Mesendoderm (in vitro differentiated cells): Measurements from ENCODE around the gene ATP9A.
A peak's percentile ranks its signal among the peaks of the same experiment; 100 is the strongest.

Source experiments
- DNase-seq: peaks from one replicate; pipeline ENCODE4 v3.0.0; 2013
- H2AK5ac ChIP-seq: 2 replicates; pipeline ENCODE4 v1.6.1; 2013; ENCODE audit warnings: low read length, inconsistent platforms
- H2BK120ac ChIP-seq: 2 replicates; pipeline ENCODE4 v1.6.1; 2013; ENCODE audit warnings: low read depth, mild to moderate bottlenecking, low read length, moderate library complexity, mixed read lengths
- H2BK15ac ChIP-seq: replicated peaks from 2 replicates; pipeline ENCODE4 v1.6.1; 2013; ENCODE audit warnings: low read depth, mild to moderate bottlenecking, moderate library complexity
- H2BK5ac ChIP-seq: 2 replicates; pipeline ENCODE4 v1.6.1; 2013; ENCODE audit warnings: low read length, inconsistent platforms
- H3K18ac ChIP-seq: 2 replicates; pipeline ENCODE4 v1.6.1; 2013; ENCODE audit warnings: mild to moderate bottlenecking, low read length, mixed read lengths
- H3K23ac ChIP-seq: one replicate; pipeline ENCODE4 v1.6.1; 2013; ENCODE audit warnings: low read length
- H3K27ac ChIP-seq: 2 replicates; pipeline ENCODE4 v1.5.1; 2013; ENCODE audit warnings: low read depth, mild to moderate bottlenecking, inconsistent platforms, low read length, moderate library complexity
- H3K27me3 ChIP-seq: 2 replicates; pipeline ENCODE4 v1.6.1; 2013; ENCODE audit warnings: low read length, control low read depth, mild to moderate bottlenecking, inconsistent platforms; ENCODE audit not compliant: insufficient read depth, poor library complexity
- H3K36me3 ChIP-seq: 2 replicates; pipeline ENCODE4 v1.6.1; 2013; ENCODE audit warnings: low read length, inconsistent platforms; ENCODE audit not compliant: control insufficient read depth, insufficient read depth
- H3K4ac ChIP-seq: one replicate; pipeline ENCODE4 v1.6.1; 2013; ENCODE audit warnings: low read depth, mild to moderate bottlenecking, low read length, moderate library complexity
- H3K4me1 ChIP-seq: 2 replicates; pipeline ENCODE4 v1.6.1; 2013; ENCODE audit warnings: low read depth, low read length, inconsistent platforms; ENCODE audit not compliant: control insufficient read depth
- H3K4me2 ChIP-seq: 2 replicates; pipeline ENCODE4 v1.6.1; 2013; ENCODE audit warnings: low read length
- H3K4me3 ChIP-seq: 2 replicates; pipeline ENCODE4 v1.5.1; 2013; ENCODE audit warnings: mild to moderate bottlenecking, low read length
- H3K56ac ChIP-seq: one replicate; pipeline ENCODE4 v1.6.1; 2013; ENCODE audit warnings: low read length
- H3K79me1 ChIP-seq: 2 replicates; pipeline ENCODE4 v1.6.1; 2013; ENCODE audit warnings: low read length, inconsistent platforms
- H3K79me2 ChIP-seq: 2 replicates; pipeline ENCODE4 v1.6.1; 2013; ENCODE audit warnings: mild to moderate bottlenecking, low read length; ENCODE audit not compliant: control insufficient read depth, insufficient read depth
- H3K9ac ChIP-seq: 2 replicates; pipeline ENCODE4 v1.6.1; 2013; ENCODE audit warnings: low read length, inconsistent platforms
- H4K5ac ChIP-seq: one replicate; pipeline ENCODE4 v1.6.1; 2013; ENCODE audit warnings: low read length
- H4K8ac ChIP-seq: one replicate; pipeline ENCODE4 v1.6.1; 2013; ENCODE audit warnings: low read depth, mild to moderate bottlenecking, control low read depth, low read length, moderate library complexity
- WGBS: extraction: QIAGEN DNeasy Blood & Tissue Kit; methylation state at CpG from one replicate; pipeline ENCODE4 v1.1.7; 2013; ENCODE audit warnings: low lambda C conversion rate, missing lambda C conversion rate; ENCODE audit not compliant: insufficient coverage; ENCODE audit errors: extremely low coverage; 5-methylcytosine and 5-hydroxymethylcytosine counted together

The ATP9A gene

GRCh38 chr20:51803148-51803854, 35.1 kb upstream of the ATP9A start:
- Histone ChIP-seq H2BK15ac (no peak overlapping the region), H2AK5ac (no peak overlapping the region), H3K9ac (peak overlapping the region; percentile 63), H2BK5ac (no peak overlapping the region), H3K36me3 (no peaks in the 10 kb centered on the region), H3K27me3 (no peaks in the 10 kb centered on the region), H3K4me2 (peak overlapping the region; percentile 33), H3K18ac (peak overlapping the region; percentile 20), H3K79me2 (peaks cover 37% of the 10 kb centered on the region), H3K4me1 (peaks cover 4% of the 10 kb centered on the region), H4K5ac (no peak overlapping the region), H3K79me1 (no peaks in the 10 kb centered on the region), H4K8ac (no peak overlapping the region), H2BK120ac (no peak overlapping the region), H3K23ac (no peak overlapping the region), H3K4ac (no peak overlapping the region), H3K4me3 (no peak overlapping the region), H3K27ac (no peak overlapping the region), H3K56ac (peak overlapping the region; percentile 86)
- no CpG with 5 or more reads among the region's 4 CpGs for WGBS
- DNase-seq, result no peak

DNA sequence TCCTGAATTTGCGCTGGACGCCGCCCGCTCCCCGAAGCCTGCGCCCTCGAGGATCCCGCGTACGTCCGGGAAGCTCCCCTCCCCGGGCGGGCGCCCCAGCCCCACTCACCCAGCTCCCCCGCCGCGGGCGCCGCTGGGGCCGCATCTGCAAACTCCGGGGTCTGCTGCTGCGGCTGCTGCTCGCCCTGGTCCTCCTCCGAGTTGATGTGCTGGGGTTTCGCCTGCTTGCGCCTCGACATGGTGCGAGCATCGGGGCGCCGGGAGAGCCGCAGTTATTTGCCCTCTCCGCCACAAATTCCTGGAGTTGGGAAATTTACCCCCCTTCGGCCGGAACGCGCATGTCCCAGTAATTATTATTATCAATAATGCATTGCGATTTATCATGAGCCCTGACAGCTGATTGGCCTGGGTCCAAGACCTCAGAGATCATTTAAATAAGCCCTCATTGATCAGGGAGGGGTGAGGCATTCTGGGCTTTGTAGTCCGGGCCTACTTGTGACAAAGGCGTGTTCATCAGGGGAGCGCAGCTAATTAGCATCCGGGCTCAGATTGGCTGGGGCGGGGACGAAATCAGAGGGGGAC, 34.1 kb upstream of the ATP9A start, which contains the start of gene SALL4:
Gene SALL4 (minus strand): TSS at position 352 of the 582 bp plus-strand sequence. CDS start 113 bp downstream, at position 239.
- H3K18ac ChIP-seq, result peak within 1 kb of the TSS; percentile 82
- no peaks in the 10 kb centered on the region for H3K36me3 ChIP-seq
- H3K4me1 ChIP-seq, result peaks cover 4% of the 10 kb centered on the region
- no CpG with 5 or more reads among the region's 44 CpGs for WGBS
- peak within 1 kb of the TSS; percentile 33 for H3K4me2 ChIP-seq
- no peaks in the 10 kb centered on the region for H3K27me3 ChIP-seq
- peak; percentile 99 for DNase-seq
- peak within 1 kb of the TSS; percentile 80 for H2BK5ac ChIP-seq
- no peaks in the 10 kb centered on the region for H3K79me1 ChIP-seq
- peak within 1 kb of the TSS; percentile 95 for H3K9ac ChIP-seq
- no peak within 1 kb of the TSS for H2BK15ac ChIP-seq
- H2BK120ac ChIP-seq, result peak within 1 kb of the TSS; percentile 50
- peak within 1 kb of the TSS; percentile 79 for H4K5ac ChIP-seq
- H3K79me2 ChIP-seq, result peaks cover 42% of the 10 kb centered on the region
- H3K27ac ChIP-seq, result peak within 1 kb of the TSS; percentile 94
- peak within 1 kb of the TSS; percentile 99 for H3K4ac ChIP-seq
- H4K8ac ChIP-seq, result no peak within 1 kb of the TSS
- H2AK5ac ChIP-seq, result peak within 1 kb of the TSS; percentile 30
- H3K23ac ChIP-seq, result no peak within 1 kb of the TSS
- H3K4me3 ChIP-seq, result peak within 1 kb of the TSS; percentile 94
- H3K56ac ChIP-seq, result peak within 1 kb of the TSS; percentile 95

- peak overlapping the region; percentile 80 for H2BK5ac ChIP-seq
- peaks cover 44% of the 10 kb centered on the region for H3K79me2 ChIP-seq
- H3K27me3 ChIP-seq, result no peaks in the 10 kb centered on the region
- H3K4me3 ChIP-seq, result peak overlapping the region; percentile 94
- H3K36me3 ChIP-seq, result no peaks in the 10 kb centered on the region
- no peaks in the 10 kb centered on the region for H3K79me1 ChIP-seq
- DNase-seq, result no peak
- H3K23ac ChIP-seq, result no peak overlapping the region
- peak overlapping the region; percentile 50 for H2BK120ac ChIP-seq
- peak overlapping the region; percentile 30 for H2AK5ac ChIP-seq
- peak overlapping the region; percentile 99 for H3K4ac ChIP-seq
- no peak overlapping the region for H2BK15ac ChIP-seq
- peak overlapping the region; percentile 95 for H3K9ac ChIP-seq
- H3K27ac ChIP-seq, result peak overlapping the region; percentile 94
- WGBS, result no CpG with 5 or more reads among the region's 8 CpGs
- H4K8ac ChIP-seq, result no peak overlapping the region
- peak overlapping the region; percentile 95 for H3K56ac ChIP-seq
- H3K4me2 ChIP-seq, result peak overlapping the region; percentile 6
- peaks cover 4% of the 10 kb centered on the region for H3K4me1 ChIP-seq
- H4K5ac ChIP-seq, result peak overlapping the region; percentile 79
- H3K18ac ChIP-seq, result peak overlapping the region; percentile 82
These were observed 33.6 kb upstream of the ATP9A start for GRCh38 chr20:51801823-51802123.

DNA sequence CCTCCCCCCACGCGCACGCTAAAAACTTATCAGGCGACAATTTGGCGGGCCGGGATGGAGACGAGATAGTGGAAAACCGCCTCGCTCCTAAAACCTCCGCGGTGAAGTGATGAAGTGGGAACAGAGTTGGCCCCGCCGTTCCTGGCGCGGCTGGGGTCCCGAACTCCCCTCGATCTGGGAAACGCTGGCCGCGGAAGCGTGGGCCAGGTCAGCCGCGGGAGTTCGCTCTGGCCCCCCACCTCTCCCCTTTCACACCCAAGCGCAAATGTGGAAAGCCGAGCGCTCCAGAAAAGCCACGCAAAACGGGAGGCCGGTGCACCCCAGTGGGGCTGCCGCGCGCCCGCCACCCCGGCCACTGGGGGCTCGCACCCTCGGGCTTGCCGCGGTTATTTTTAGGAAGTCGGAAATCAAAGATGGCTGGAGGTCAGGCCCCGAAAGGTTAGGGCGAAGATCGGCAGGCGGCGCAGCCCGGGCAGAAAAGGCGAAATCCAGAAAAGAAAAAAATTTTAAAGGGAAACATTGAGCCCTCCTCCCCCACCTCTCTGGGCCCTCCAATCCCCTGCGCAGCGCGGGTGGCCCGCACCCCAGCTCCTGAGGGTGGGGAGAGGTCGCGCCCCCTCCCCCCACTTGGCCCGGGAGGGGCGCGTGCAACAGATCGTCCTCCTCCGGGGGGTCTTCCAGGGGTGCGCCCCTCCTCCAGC, 33.1 kb upstream of the ATP9A start:
- no CpG with 5 or more reads among the region's 59 CpGs for WGBS
- peak overlapping the region; percentile 16 for H4K8ac ChIP-seq
- peaks cover 49% of the 10 kb centered on the region for H3K79me2 ChIP-seq
- H2BK5ac ChIP-seq, result peak overlapping the region; percentile 80
- H3K23ac ChIP-seq, result no peak overlapping the region
- H3K4me3 ChIP-seq, result peak overlapping the region; percentile 94
- H4K5ac ChIP-seq, result no peak overlapping the region
- no peaks in the 10 kb centered on the region for H3K79me1 ChIP-seq
- H3K27ac ChIP-seq, result peak overlapping the region; percentile 94
- H2BK15ac ChIP-seq, result no peak overlapping the region
- peak overlapping the region; percentile 82 for H3K18ac ChIP-seq
- H3K4ac ChIP-seq, result peak overlapping the region; percentile 99
- peak; percentile 83 for DNase-seq
- H2BK120ac ChIP-seq, result peak overlapping the region; percentile 50
- H3K36me3 ChIP-seq, result no peaks in the 10 kb centered on the region
- H3K27me3 ChIP-seq, result no peaks in the 10 kb centered on the region
- peak overlapping the region; percentile 95 for H3K9ac ChIP-seq
- peaks cover 7% of the 10 kb centered on the region for H3K4me1 ChIP-seq
- no peak overlapping the region for H2AK5ac ChIP-seq
- H3K56ac ChIP-seq, result peak overlapping the region; percentile 95
- H3K4me2 ChIP-seq, result no peak overlapping the region

DNA sequence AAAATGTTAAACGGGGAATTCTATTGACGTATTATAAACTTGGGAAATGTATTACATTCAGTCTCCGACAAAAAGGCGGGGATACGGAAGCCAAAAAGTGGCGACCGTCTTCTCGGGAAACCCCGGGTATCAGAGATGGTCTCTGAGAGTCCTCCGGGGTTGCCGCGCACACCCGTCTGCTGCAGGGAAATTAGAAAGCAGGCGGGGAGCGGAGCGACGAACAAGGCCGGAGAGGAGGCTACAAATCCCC, 32.6 kb upstream of the ATP9A start:
- peak; percentile 81 for DNase-seq
- Histone ChIP-seq H3K4me1 (peaks cover 8% of the 10 kb centered on the region), H3K79me2 (peaks cover 53% of the 10 kb centered on the region)

More for the DNA sequence above, 32.6 kb upstream of the ATP9A start:
- Histone ChIP-seq H3K4me2 (peak overlapping the region; percentile 3), H2BK15ac (no peak overlapping the region), H2BK120ac (peak overlapping the region; percentile 51), H4K8ac (no peak overlapping the region), H2AK5ac (no peak overlapping the region), H3K23ac (no peak overlapping the region), H4K5ac (no peak overlapping the region), H3K9ac (peak overlapping the region; percentile 95), H3K27me3 (no peaks in the 10 kb centered on the region), H3K18ac (peak overlapping the region; percentile 82), H3K27ac (peak overlapping the region; percentile 94), H3K79me1 (no peaks in the 10 kb centered on the region), H3K4ac (peak overlapping the region; percentile 99), H3K36me3 (no peaks in the 10 kb centered on the region), H3K56ac (peak overlapping the region; percentile 95), H2BK5ac (peak overlapping the region; percentile 83), H3K4me3 (peak overlapping the region; percentile 94)
- no CpG with 5 or more reads among the region's 18 CpGs for WGBS
